T-helper 22 cell (primary cell): Measurements from ENCODE around the gene MCF2L2.

Experiments used
- DNase-seq: peaks from one replicate; pipeline ENCODE4 v3.0.0-alpha.2; 2020; ENCODE audit warnings: low read depth

Gene MCF2L2

GRCh38 chr3:183264268-183264667 is 164.2 kb downstream of the MCF2L2 start:
- DNase-seq = no peak

DNA sequence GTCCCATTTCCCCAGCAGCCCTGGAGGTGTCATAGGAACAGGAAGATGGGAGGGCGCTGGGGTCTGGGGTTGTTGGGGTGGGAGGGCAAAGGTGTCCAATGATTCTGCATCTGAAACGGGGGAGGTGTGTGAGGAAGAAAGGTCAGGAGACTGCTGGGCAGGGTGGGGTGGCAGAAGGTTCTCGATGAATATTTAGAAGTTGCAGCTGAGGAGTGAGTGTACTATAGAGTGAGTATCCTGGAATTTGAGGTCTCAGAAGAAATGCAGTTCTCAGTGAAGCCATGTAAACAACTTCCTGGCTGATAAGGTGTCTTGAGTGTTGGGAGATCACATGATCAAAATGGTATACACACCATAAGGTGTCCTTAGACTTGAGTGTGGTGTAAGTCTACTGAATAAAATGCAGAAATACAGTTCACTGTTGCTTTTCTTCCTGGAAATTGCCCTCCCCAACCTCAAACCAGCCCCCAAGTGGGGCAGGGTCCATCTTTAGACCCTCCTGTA is 165.5 kb downstream of the MCF2L2 start:
- no peak for DNase-seq

DNA sequence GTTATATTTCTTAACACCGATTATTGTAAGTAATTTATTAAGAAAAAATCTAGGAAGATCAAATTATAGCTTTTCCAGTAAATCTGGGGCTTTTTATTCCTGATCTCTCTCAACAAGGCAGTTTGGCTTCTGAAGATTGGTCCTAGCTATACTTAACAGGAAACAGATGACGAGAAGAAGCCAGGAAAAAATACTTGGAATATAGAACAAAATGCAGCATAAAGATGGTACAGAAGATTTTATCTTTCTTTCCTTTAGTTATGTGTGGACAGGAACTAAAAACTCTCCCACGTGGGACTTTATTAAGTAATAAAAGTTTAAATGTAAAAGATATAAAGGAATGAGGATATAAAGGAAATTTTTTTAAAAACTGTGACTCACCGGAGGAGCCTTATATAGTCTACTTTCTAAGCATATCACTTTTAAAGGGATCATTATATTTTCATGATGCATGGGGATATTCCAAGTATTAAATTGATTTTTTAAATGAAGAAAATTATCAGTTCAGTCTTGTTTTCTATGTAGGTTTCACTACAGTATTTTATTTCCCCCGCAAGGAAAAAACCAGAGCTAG is 167.2 kb downstream of the MCF2L2 start:
- no peak for DNase-seq

GRCh38 chr3:183260167-183260904 is 168.1 kb downstream of the MCF2L2 start:
- DNase-seq = no peak

DNA sequence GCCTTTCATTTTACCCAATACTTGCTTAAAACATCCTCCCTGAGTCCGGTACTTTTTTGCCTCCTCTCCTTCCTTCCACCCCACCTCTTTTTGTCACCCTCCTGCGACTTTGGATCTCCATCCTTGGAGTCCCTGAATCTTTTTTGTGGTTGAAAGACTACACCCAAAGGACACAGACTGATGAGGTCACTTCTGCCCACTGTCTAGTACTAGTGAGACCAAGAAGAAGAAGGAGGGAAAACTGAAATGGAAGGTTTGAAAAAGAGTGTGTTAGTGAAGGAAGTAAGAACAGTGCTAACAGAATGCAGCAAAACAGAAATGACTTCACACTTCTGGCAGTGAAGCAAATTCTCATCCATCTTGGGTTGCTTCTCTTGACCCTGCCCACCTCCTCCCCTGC is 168.8 kb downstream of the MCF2L2 start:
- no peak for DNase-seq

- no peak for DNase-seq
Measured at GRCh38 chr3:183259087-183259486, 169.3 kb downstream of the MCF2L2 start.

GRCh38 chr3:183255348-183255730 is 173.1 kb downstream of the MCF2L2 start:
- DNase-seq = no peak

DNA sequence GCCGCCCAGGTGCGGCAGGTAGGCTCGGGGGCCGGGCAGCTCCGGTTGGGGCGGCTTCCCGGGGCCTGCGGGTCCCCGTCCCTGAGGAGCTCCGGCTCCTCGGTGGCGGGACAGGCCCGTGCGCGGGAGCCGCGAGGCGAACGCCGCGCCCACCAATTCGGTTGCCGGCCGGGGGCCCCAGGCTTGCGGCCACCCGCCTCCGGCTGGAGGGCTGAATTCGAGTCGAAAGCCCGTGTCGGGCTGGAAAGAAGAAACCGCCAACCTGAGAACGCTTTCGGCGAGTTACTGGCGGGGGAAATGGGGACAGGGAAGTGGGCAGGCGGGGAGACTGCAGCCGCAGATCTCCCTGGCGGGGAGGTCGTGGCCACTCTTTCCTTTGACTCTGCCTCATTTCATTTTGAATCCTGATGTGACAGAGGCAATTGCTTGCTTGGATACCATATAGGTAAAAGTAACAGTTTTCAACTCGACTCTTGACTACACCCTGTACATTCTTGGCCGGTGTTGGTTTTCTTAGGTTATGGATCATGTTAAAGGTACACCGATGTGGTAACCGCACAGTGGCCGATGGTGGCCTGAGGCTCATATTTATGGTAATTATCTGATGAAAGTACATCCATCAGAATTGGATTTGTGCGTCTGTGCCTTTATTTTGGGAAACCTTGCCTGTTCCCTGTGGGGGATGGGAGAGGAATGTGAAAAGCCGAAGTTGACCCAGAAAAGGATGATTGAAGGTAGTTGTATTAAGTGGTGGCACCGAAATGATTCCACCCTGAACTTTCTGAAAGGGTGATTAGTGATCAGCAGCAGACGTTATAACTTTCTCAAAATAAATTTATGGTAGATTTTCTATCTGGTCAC is 173.7 kb downstream of the MCF2L2 start:
- no peak for DNase-seq

- no peak for DNase-seq
Measured at GRCh38 chr3:183253528-183254486, 174.6 kb downstream of the MCF2L2 start.

DNA sequence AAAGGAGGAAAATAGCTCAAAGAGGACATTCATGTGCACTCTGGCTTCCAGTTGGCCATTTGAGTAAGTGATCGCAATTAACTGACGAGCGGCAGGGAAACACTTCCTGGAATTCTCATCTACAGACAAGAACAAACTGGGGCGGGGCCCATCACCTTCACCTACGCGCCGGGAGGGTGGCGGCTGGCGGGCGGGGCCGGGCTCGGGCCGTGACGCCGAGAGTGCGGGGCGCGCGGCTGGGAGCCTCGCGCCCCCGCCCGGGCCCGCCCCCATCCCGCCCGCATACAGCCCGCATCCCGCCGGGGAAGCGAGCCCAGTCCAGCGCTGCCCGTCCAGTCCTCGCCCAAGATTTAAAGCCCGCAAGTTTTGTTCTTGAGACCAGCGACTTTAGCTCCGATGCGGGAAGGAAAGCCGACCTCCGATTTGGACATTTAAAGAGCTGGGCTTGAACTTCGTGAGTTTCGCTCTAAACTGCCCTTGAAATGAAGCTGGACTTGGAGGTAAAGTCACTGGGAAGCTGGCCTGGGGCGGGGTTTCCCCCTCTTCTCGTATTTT is 175.4 kb downstream of the MCF2L2 start, which contains the start of gene B3GNT5:
Gene B3GNT5, plus strand, starts transcription at position 281 of the 555 bp plus-strand sequence. CDS start 16,546 bp downstream, outside the sequence.
- no peak for DNase-seq

- no peak for DNase-seq
Measured at GRCh38 chr3:183252118-183252782, 176.2 kb downstream of the MCF2L2 start.

- no peak for DNase-seq
Measured at GRCh38 chr3:183249006-183249718, 179.3 kb downstream of the MCF2L2 start.

DNA sequence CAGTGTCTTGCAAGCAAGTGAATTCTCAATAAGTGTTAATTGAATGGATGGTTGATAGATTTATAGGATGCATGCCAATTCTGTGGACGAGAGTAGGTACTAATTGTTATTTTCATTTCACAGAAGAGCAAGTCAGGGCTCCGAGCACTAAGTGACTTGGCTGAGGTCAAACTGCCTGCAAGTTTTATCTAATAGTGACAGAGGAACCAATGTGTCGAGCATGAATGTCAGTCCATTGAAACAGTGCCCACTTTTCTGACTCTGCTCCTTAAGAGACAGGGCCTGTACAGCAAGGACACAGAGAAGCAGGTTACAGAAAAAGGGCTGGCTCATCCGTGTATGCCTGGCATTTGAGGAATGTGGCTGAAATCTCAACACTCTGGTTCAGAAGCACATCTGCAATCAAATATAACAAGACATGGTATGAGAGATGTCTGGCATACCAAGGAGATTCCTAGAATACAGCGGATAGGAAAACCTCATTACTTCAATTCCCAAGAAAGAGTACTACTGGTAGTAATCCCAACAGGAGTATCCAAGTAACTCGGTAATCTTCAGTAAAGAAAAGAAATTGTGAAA is 181.3 kb downstream of the MCF2L2 start:
- no peak for DNase-seq

GRCh38 chr3:183244981-183245476 is 183.4 kb downstream of the MCF2L2 start:
- no peak for DNase-seq

GRCh38 chr3:183244219-183244618 is 184.2 kb downstream of the MCF2L2 start:
- no peak for DNase-seq

- DNase-seq = no peak
Measured at GRCh38 chr3:183242431-183242830, 186.0 kb downstream of the MCF2L2 start.

- no peak for DNase-seq
Measured at GRCh38 chr3:183239046-183239445, 189.4 kb downstream of the MCF2L2 start.

DNA sequence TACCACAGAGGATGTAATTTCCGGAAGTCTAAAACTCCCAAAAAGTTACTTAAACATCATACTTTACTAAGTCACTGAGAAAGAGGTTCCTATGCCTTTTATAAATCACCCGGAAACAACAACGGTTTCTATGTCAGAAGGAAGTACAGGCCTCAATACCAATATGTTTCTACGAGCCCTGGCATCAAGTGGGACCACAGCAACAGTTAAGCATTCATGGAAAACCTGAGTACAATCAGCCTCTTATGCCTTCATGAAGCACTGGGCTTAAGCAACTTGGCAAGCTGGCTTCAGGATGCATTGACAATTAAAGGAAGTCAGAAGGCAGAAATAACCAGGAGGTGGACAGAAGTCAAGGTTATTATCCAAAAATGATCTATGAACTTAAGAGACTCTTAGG is 194.5 kb downstream of the MCF2L2 start:
- DNase-seq = no peak

DNA sequence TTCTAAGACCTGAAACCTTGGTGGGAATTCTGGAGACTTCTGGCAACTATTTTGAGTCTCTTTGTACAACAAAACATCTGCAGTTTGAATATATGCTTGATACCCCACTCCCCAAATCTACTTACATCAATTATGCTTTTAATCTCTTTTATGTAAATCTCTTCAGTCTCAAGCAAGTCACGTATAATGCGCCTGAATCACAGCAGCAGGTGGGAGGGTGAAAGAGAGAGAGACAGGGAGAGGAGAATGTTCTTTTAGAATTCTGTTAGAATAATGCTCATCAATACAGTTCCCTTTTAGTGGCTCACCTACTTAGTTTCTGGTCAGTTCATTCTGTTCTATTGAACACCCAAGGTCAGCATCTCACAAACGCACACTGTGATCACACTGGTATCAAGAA is 197.6 kb downstream of the MCF2L2 start:
- DNase-seq = no peak
